K562 (cell line): Measurements from ENCODE around the gene OR7D2. TPM values are rescaled to one million over a fixed set of nuclear protein-coding genes. Genes with fewer than 3 reads are reported as not detected.

Source experiments
- ATAC-seq: fragments of 200-7000 bp; cut with Tn5 transposase; 3 replicates; pipeline ENCODE4 v1.9.1; 2020; ENCODE audit warnings: moderate library complexity
- BruUV-seq: library from RNA; stranded (reverse); fragments of 400-500 nt; replicated peaks from 2 replicates; lab custom pipeline; 2021; lab: Mats Ljungman, UMichigan
- CTCF ChIA-PET: fragments of 300-600 bp; formaldehyde crosslinking; extraction: SDS; loops from one replicate; lab custom pipeline; 2021; ENCODE audit warnings: low intra/inter-chr PET ratio; lab: Yijun Ruan, JAX
- POLR2A ChIA-PET: fragments of 300-600, 350-650 bp; sonication (Branson Sonifier 250); formaldehyde crosslinking; extraction: SDS; loops from one replicate; lab custom pipeline; 2021; ENCODE audit warnings: antibody characterized with exemption, inconsistent platforms; lab: Yijun Ruan, JAX
- DNase-seq, 4 experiments: peaks; one replicate each; pipeline versions ENCODE4 v3.0.0 to v3.0.0-alpha.2; 2011 to 2018; ENCODE audit warnings: low spot score in 3 of 4, mixed read lengths in 3 of 4; ENCODE audit errors: extremely low read depth in 1 of 4
- FAIRE-seq: peaks from 2 replicates; lab custom pipeline; 2011; peaks lifted over from hg19 to GRCh38; lab: Jason Lieb, UNC
- H2AFZ ChIP-seq: 2 replicates; pipeline ENCODE4 v1.6.0; 2011; ENCODE audit warnings: low read depth, low read length, control low read depth, inconsistent platforms
- H3K27ac ChIP-seq: fragments of 200-600 bp; 3 replicates; pipeline ENCODE4 v1.8.0; 2011; ENCODE audit warnings: low read depth, mild to moderate bottlenecking, control low read depth, inconsistent platforms, low read length, moderate library complexity, mixed read lengths; ENCODE audit errors: extremely low read depth
- H3K27me3 ChIP-seq, 2 experiments: fragments of 300-600 bp in 1 of 2; 2 replicates in 1 of 2; 3 replicates in 1 of 2; pipeline versions ENCODE4 v1.6.0 to v1.8.0; 2011; ENCODE audit warnings: inconsistent platforms in 2 of 2, low read length in 2 of 2, mild to moderate bottlenecking in 1 of 2, mixed read lengths in 1 of 2, moderate library complexity in 1 of 2; ENCODE audit not compliant: control insufficient read depth in 2 of 2, insufficient read depth in 2 of 2
- H3K36me3 ChIP-seq: fragments of 300-600 bp; 3 replicates; pipeline ENCODE4 v1.8.0; 2011; ENCODE audit warnings: mild to moderate bottlenecking, low read length, inconsistent platforms; ENCODE audit not compliant: control insufficient read depth, insufficient read depth
- H3K4me1 ChIP-seq, 2 experiments: fragments of 200-600 bp in 1 of 2; replicated peaks in 1 of 2; 2 replicates in 1 of 2; 3 replicates in 1 of 2; pipeline versions ENCODE4 v1.5.1 to v1.8.0; 2011; ENCODE audit warnings: inconsistent platforms in 2 of 2, low read length in 2 of 2, mild to moderate bottlenecking in 1 of 2, mixed read lengths in 1 of 2, moderate library complexity in 1 of 2; ENCODE audit not compliant: control insufficient read depth in 2 of 2, insufficient read depth in 2 of 2
- H3K4me2 ChIP-seq: 2 replicates; pipeline ENCODE4 v1.6.1; 2011; ENCODE audit warnings: low read length, control low read depth, inconsistent platforms, mixed read lengths; ENCODE audit not compliant: insufficient read depth
- H3K4me3 ChIP-seq: fragments of 200-600 bp; sonication (generic), shearing (Covaris generic); 2 replicates; pipeline ENCODE4 v1.5.1; 2016; ENCODE audit warnings: control low read depth, inconsistent platforms
- H3K79me2 ChIP-seq: fragments of 200-600 bp; 3 replicates; pipeline ENCODE4 v1.8.0; 2011; ENCODE audit warnings: low read length, inconsistent platforms; ENCODE audit not compliant: control insufficient read depth, insufficient read depth
- H3K9ac ChIP-seq, 2 experiments: 2 replicates each; pipeline versions ENCODE4 v1.6.0 to v1.6.1; 2011; ENCODE audit warnings: low read depth in 2 of 2, low read length in 2 of 2, control low read depth in 1 of 2, inconsistent platforms in 1 of 2, mild to moderate bottlenecking in 1 of 2, mixed read lengths in 1 of 2; ENCODE audit not compliant: insufficient read depth in 1 of 2
- H3K9me1 ChIP-seq: one replicate; pipeline ENCODE4 v1.6.0; 2011; ENCODE audit warnings: inconsistent platforms, mild to moderate bottlenecking, low read length, moderate library complexity; ENCODE audit not compliant: control insufficient read depth, insufficient read depth
- H3K9me3 ChIP-seq: replicated peaks from 2 replicates; pipeline ENCODE4 v1.5.1; 2011; ENCODE audit warnings: low read depth, low read length, inconsistent platforms; ENCODE audit not compliant: control insufficient read depth, insufficient read depth
- H4K20me1 ChIP-seq: replicated peaks from 2 replicates; pipeline ENCODE4 v1.6.1; 2011; ENCODE audit warnings: low read length, inconsistent platforms, mixed read lengths; ENCODE audit not compliant: control insufficient read depth, insufficient read depth
- ARID1B ChIP-seq: fragments of 450-650 bp; IDR thresholded peaks from 2 replicates; pipeline ENCODE4 v1.6.1; 2016; ENCODE audit warnings: antibody characterized with exemption, mild to moderate bottlenecking, inconsistent platforms
- CBX3 ChIP-seq, 2 experiments: IDR thresholded peaks; 1 replicate in 1 of 2; 2 replicates in 1 of 2; pipeline ENCODE4 v1.6.1; 2012; ENCODE audit warnings: inconsistent platforms in 2 of 2, low read length in 2 of 2, borderline replicate concordance in 1 of 2, control low read depth in 1 of 2
- EP300 ChIP-seq: IDR thresholded peaks from 2 replicates; pipeline ENCODE4 v1.6.1; 2012; ENCODE audit warnings: low read length, improper control_type of control experiment
- ILK ChIP-seq: fragments of 450-650 bp; IDR thresholded peaks from 2 replicates; pipeline ENCODE4 v1.6.1; 2016; ENCODE audit warnings: missing genetic modification characterization, low read depth, mild to moderate bottlenecking, missing compliant biosample characterization, moderate library complexity, borderline replicate concordance
- ZNF174 ChIP-seq: fragments of 250-450 bp; sonication (Bioruptor Pico); IDR thresholded peaks from 2 replicates; pipeline ENCODE4 v1.4.0; 2020; ENCODE audit warnings: mild to moderate bottlenecking
- ZNF583 ChIP-seq: fragments of 250-450 bp; sonication (Bioruptor Pico); IDR thresholded peaks from 2 replicates; pipeline ENCODE4 v1.4.0; 2020
- ZNF75A ChIP-seq: fragments of 450-650 bp; formaldehyde crosslinking; IDR thresholded peaks from 2 replicates; pipeline ENCODE4 v1.4.0; 2020; ENCODE audit warnings: mild to moderate bottlenecking
- WGBS: fragments of 100-300 bp; shearing (Covaris generic); methylation state at CpG from one replicate; pipeline ENCODE4 v1.1.6; 2016; ENCODE audit warnings: low coverage, mixed read lengths; ENCODE audit not compliant: insufficient coverage; ENCODE audit errors: missing lambda C conversion rate; 5-methylcytosine and 5-hydroxymethylcytosine counted together
- in situ Hi-C: fragments of 300-500 bp; cut with MboI; formaldehyde crosslinking; loops from 4 replicates; pipeline ENCODE4 v1.15.0; 2018; ENCODE audit warnings: inconsistent platforms, mixed read lengths
- intact Hi-C: fragments of 100-400 bp; cut with micrococcal nuclease; formaldehyde crosslinking; loops from 2 replicates; pipeline ENCODE4 v1.14.2; 2022
- polyA plus RNA-seq, 8 experiments: library from polyadenylated mRNA; depleted of rRNA in 4 of 8; stranded (reverse) in 5 of 8; unstranded in 3 of 8; fragments of >200 nt; fragmentation: Nextera tagmentation in 2 of 8; fragmentation: Illumina TruSeq in 1 of 8; extraction: Ambion mirVana in 2 of 8; extraction: Trizol in 1 of 8; gene quantifications; 2 replicates each; pipeline versions ENCODE4 v1.2.1 to v1.2.3, GENCODE V29; 2011 to 2014; ENCODE audit warnings: inconsistent platforms in 1 of 8, missing spikeins in 1 of 8
- total RNA-seq, 7 experiments: library from RNA; depleted of rRNA in 6 of 7; stranded (reverse); fragments of >200 nt in 6 of 7; fragmentation: Illumina TruSeq in 2 of 7; extraction: Trizol in 2 of 7; gene quantifications; 2 replicates each; pipeline versions ENCODE4 v1.2.1 to v1.2.3, GENCODE V29; 2011 to 2021; ENCODE audit warnings: low replicate concordance in 1 of 7
- TF ChIP-seq, protein P1 (sequence below): fragments of 450-650 bp; IDR thresholded peaks from 2 replicates; pipeline ENCODE4 v1.6.1; 2016; ENCODE audit warnings: mild to moderate bottlenecking, moderate library complexity

The OR7D2 gene
- total and polyA plus RNA-seq, 9 of the 15 experiments (the other 6 are each of a cell fraction or from before 2014, with no cell fraction given), result 0.05 to 0.75 (median 0.45) TPM

DNA sequence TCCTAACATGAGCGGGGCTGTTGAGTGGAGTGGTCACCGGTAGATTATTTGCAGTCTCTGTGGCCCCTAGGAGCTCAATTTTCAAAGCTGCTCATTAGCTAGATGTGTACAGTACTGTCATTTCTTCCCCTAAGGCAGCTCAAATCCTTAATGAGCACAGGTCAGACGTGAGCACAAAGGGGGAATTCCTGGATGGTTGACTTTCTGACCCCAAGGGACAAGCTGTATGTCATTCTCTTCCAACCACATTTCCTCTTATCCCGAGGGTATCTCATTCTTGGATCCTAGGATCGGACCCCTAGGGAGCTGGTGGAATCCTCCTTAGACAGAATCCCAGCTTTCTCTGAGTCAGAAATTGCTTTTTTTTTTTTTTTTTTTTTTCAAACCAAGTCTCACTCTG, 46.4 kb upstream of the OR7D2 start (continued):
- no peak for TF ChIP-seq ZNF583 (CRISPR knock-in tag)
- no peak for TF ChIP-seq ILK (tag)
- TF ChIP-seq ZNF174, result no peak
- no peak for TF ChIP-seq EP300
- no peak for TF ChIP-seq ZNF75A (CRISPR knock-in tag)
- no peak for TF ChIP-seq ARID1B

DNA sequence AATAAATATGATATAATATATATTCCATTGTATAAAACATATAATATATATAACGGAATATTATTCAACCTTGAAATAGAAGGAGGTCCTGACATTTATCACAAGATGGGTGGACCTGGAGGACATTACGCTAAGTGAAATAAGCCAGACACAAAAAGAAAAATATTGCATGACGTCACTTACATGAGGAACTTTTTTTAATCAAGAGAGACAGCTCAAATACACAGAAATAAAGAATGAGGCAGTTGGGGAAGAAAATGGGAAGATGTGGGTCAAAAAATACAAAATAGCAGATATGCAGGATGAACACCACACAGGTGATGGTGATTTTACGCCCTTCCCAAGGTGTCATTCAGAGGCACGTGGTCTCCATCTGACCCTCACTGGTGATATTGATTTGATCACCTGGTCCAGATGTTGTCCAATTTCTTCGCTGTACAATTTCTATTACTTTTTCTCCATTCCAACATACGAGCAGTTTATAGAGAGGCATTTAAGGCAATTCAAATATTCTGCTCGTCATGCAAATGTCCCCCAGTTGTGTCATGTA, 39.1 kb upstream of the OR7D2 start:
- POLR2A ChIA-PET, result no interaction called here
- Histone ChIP-seq H3K79me2 (peaks cover 46% of the 10 kb centered on the region), H3K36me3 (peaks cover 21% of the 10 kb centered on the region), H3K4me1 (peaks cover 0 to 9% of the 10 kb centered on the region in 2 experiments; a peak in 2 of 5 replicates), H3K9me3 (peaks cover under 1% of the 10 kb centered on the region), H3K9ac (peak overlapping the region; percentile 96 to 98; a peak in 3 of 4 replicates), H3K27me3 (no peaks in the 10 kb centered on the region), H3K4me3 (peak overlapping the region; percentile 61), H2AFZ (peak overlapping the region; percentile 100), H3K27ac (peak overlapping the region; percentile 92), H4K20me1 (no peaks in the 10 kb centered on the region), H3K9me1 (no peaks in the 10 kb centered on the region), H3K4me2 (peak overlapping the region; percentile 93)
- DNase-seq (no peak), ATAC-seq (peak; percentile 8; the same call in 2 of the 3 replicates), FAIRE-seq (no peak)
- in situ Hi-C loops (loop anchor here (10.0 kb wide), 2 partner anchors 485 to 655 kb away; partner anchors contain the start of gene ZNF561), intact Hi-C loops (loop anchor here (5.0 kb wide), 2 partner anchors 168 to 443 kb away; partner anchors contain the start of genes ZNF121 and ZNF699)
- CTCF ChIA-PET, result no interaction called here
- TSS peak; percentile 99 for BruUV-seq
- 24% methylated on average over 8 of the region's 8 CpGs for WGBS
- TF ChIP-seq, protein P1, sequence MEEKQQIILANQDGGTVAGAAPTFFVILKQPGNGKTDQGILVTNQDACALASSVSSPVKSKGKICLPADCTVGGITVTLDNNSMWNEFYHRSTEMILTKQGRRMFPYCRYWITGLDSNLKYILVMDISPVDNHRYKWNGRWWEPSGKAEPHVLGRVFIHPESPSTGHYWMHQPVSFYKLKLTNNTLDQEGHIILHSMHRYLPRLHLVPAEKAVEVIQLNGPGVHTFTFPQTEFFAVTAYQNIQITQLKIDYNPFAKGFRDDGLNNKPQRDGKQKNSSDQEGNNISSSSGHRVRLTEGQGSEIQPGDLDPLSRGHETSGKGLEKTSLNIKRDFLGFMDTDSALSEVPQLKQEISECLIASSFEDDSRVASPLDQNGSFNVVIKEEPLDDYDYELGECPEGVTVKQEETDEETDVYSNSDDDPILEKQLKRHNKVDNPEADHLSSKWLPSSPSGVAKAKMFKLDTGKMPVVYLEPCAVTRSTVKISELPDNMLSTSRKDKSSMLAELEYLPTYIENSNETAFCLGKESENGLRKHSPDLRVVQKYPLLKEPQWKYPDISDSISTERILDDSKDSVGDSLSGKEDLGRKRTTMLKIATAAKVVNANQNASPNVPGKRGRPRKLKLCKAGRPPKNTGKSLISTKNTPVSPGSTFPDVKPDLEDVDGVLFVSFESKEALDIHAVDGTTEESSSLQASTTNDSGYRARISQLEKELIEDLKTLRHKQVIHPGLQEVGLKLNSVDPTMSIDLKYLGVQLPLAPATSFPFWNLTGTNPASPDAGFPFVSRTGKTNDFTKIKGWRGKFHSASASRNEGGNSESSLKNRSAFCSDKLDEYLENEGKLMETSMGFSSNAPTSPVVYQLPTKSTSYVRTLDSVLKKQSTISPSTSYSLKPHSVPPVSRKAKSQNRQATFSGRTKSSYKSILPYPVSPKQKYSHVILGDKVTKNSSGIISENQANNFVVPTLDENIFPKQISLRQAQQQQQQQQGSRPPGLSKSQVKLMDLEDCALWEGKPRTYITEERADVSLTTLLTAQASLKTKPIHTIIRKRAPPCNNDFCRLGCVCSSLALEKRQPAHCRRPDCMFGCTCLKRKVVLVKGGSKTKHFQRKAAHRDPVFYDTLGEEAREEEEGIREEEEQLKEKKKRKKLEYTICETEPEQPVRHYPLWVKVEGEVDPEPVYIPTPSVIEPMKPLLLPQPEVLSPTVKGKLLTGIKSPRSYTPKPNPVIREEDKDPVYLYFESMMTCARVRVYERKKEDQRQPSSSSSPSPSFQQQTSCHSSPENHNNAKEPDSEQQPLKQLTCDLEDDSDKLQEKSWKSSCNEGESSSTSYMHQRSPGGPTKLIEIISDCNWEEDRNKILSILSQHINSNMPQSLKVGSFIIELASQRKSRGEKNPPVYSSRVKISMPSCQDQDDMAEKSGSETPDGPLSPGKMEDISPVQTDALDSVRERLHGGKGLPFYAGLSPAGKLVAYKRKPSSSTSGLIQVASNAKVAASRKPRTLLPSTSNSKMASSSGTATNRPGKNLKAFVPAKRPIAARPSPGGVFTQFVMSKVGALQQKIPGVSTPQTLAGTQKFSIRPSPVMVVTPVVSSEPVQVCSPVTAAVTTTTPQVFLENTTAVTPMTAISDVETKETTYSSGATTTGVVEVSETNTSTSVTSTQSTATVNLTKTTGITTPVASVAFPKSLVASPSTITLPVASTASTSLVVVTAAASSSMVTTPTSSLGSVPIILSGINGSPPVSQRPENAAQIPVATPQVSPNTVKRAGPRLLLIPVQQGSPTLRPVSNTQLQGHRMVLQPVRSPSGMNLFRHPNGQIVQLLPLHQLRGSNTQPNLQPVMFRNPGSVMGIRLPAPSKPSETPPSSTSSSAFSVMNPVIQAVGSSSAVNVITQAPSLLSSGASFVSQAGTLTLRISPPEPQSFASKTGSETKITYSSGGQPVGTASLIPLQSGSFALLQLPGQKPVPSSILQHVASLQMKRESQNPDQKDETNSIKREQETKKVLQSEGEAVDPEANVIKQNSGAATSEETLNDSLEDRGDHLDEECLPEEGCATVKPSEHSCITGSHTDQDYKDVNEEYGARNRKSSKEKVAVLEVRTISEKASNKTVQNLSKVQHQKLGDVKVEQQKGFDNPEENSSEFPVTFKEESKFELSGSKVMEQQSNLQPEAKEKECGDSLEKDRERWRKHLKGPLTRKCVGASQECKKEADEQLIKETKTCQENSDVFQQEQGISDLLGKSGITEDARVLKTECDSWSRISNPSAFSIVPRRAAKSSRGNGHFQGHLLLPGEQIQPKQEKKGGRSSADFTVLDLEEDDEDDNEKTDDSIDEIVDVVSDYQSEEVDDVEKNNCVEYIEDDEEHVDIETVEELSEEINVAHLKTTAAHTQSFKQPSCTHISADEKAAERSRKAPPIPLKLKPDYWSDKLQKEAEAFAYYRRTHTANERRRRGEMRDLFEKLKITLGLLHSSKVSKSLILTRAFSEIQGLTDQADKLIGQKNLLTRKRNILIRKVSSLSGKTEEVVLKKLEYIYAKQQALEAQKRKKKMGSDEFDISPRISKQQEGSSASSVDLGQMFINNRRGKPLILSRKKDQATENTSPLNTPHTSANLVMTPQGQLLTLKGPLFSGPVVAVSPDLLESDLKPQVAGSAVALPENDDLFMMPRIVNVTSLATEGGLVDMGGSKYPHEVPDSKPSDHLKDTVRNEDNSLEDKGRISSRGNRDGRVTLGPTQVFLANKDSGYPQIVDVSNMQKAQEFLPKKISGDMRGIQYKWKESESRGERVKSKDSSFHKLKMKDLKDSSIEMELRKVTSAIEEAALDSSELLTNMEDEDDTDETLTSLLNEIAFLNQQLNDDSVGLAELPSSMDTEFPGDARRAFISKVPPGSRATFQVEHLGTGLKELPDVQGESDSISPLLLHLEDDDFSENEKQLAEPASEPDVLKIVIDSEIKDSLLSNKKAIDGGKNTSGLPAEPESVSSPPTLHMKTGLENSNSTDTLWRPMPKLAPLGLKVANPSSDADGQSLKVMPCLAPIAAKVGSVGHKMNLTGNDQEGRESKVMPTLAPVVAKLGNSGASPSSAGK, result peak; percentile 46; the same call in 1 of the 2 replicates
- TF ChIP-seq CBX3 (IDR thresholded peaks at IDR 0.05; ENCODE audit: borderline replicate concordance in 1 of 2, low read length in 2 of 2), result no peak
